ENCODE measurements around the gene PCDHB13.
"Not testable (repeated sequence)": the region's sequence is repeated elsewhere in the genome, so short reads cannot be mapped to it uniquely, and the experiment has no call there.

DNA sequence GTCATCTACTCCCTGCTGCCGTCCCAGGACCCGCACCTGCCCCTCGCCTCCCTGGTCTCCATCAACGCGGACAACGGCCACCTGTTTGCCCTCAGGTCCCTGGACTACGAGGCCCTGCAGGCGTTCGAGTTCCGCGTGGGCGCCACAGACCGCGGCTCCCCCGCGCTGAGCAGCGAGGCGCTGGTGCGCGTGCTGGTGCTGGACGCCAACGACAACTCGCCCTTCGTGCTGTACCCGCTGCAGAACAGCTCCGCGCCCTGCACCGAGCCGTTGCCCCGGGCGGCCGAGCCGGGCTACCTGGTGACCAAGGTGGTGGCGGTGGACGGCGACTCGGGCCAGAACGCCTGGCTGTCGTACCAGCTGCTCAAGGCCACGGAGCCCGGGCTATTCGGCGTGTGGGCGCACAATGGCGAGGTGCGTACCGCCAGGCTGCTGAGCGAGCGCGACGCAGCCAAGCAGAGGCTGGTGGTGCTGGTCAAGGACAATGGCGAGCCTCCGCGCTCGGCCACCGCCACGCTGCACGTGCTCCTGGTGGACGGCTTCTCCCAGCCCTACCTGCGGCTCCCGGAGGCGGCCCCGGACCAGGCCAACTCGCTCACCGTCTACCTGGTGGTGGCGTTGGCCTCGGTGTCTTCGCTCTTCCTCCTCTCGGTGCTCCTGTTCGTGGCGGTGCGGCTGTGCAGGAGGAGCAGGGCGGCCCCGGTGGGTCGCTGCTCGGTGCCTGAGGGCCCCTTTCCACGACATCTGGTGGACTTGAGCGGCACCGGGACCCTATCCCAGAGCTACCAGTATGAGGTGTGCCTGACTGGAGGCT is 39.2 kb upstream of the PCDHB13 start:
- not testable (repeated sequence) for TF ChIP-seq EZH2 (IDR thresholded peaks at IDR 0.05; ENCODE audit: low read length, missing control alignments)
- TF ChIP-seq, protein P1, sequence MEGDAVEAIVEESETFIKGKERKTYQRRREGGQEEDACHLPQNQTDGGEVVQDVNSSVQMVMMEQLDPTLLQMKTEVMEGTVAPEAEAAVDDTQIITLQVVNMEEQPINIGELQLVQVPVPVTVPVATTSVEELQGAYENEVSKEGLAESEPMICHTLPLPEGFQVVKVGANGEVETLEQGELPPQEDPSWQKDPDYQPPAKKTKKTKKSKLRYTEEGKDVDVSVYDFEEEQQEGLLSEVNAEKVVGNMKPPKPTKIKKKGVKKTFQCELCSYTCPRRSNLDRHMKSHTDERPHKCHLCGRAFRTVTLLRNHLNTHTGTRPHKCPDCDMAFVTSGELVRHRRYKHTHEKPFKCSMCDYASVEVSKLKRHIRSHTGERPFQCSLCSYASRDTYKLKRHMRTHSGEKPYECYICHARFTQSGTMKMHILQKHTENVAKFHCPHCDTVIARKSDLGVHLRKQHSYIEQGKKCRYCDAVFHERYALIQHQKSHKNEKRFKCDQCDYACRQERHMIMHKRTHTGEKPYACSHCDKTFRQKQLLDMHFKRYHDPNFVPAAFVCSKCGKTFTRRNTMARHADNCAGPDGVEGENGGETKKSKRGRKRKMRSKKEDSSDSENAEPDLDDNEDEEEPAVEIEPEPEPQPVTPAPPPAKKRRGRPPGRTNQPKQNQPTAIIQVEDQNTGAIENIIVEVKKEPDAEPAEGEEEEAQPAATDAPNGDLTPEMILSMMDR (conservative IDR thresholded peaks at IDR 0.05 in 1 of 2, IDR thresholded peaks at IDR 0.05 in 1 of 2; ENCODE audit: low read depth in 1 of 2, low read length in 2 of 2) = not testable (repeated sequence)

Data from fibroblast of lung (primary cell).